Heart left ventricle (tissue), 16 donors: ENCODE measurements around the gene A2M. TPM values are rescaled to one million over a fixed set of nuclear protein-coding genes. Genes with fewer than 3 reads are reported as not detected.

ENCODE experiments used
- ATAC-seq, 4 donors: fragments of 200-7000 bp; cut with Tn5 transposase; one replicate each; pipeline ENCODE4 v1.9.1; 2020 to 2022; ENCODE audit warnings: moderate library complexity in 4 of 4, mild to moderate bottlenecking in 3 of 4, moderate number of reproducible peaks in 1 of 4
- DNase-seq, 5 donors: peaks; one replicate each; pipeline ENCODE4 v3.0.0-alpha.2; 2020
- H3K27ac ChIP-seq, 12 donors: fragments of 200-600 bp; sonication (generic) in 4 of 12; one replicate each; pipeline versions ENCODE4 v1.5.0 to v1.8.0; 2016 to 2022; ENCODE audit warnings: mild to moderate bottlenecking in 2 of 12
- H3K27me3 ChIP-seq, 9 donors: fragments of 200-600 bp; sonication (generic) in 2 of 9; one replicate each; pipeline versions ENCODE4 v1.5.1 to v1.8.0; 2016 to 2022; ENCODE audit warnings: mild to moderate bottlenecking in 3 of 9
- H3K36me3 ChIP-seq, 9 donors: fragments of 200-600 bp; sonication (generic) in 2 of 9; one replicate each; pipeline versions ENCODE4 v1.5.0 to v1.8.0; 2018 to 2022; ENCODE audit warnings: mild to moderate bottlenecking in 2 of 9
- H3K4me1 ChIP-seq, 12 donors: fragments of 200-600 bp; sonication (generic) in 4 of 12; one replicate each; pipeline versions ENCODE4 v1.5.0 to v1.8.0; 2016 to 2022; ENCODE audit warnings: mild to moderate bottlenecking in 3 of 12
- H3K4me3 ChIP-seq, 12 donors: fragments of 200-600 bp; sonication (generic) in 4 of 12; one replicate each; pipeline versions ENCODE4 v1.5.0 to v1.8.0; 2017 to 2022; ENCODE audit warnings: mild to moderate bottlenecking in 9 of 12, moderate library complexity in 4 of 12
- H3K9me3 ChIP-seq, 12 donors: fragments of 200-600 bp; sonication (generic) in 4 of 12; one replicate each; pipeline versions ENCODE4 v1.5.0 to v1.8.0; 2016 to 2022; ENCODE audit warnings: mild to moderate bottlenecking in 1 of 12
- POLR2A ChIP-seq, 2 donors: fragments of 450-650 bp; IDR thresholded peaks; one replicate each; pipeline ENCODE4 v1.6.1; 2017; ENCODE audit warnings: antibody characterized with exemption in 2 of 2, mild to moderate bottlenecking in 2 of 2, moderate library complexity in 2 of 2
- WGBS, 4 donors: extraction: QIAGEN DNeasy Blood & Tissue Kit in 2 of 4; methylation state at CpG; one replicate each; pipeline versions ENCODE4 v1.1.5 to v1.1.7; 2013 to 2018; 5-methylcytosine and 5-hydroxymethylcytosine counted together
- intact Hi-C, 10 donors: fragments of 100-400 bp; cut with DNase I; formaldehyde crosslinking; loops; one replicate each; pipeline versions ENCODE4 v1.11.1 to v1.14.2; 2022
- polyA plus RNA-seq, 2 donors: library from polyadenylated mRNA; stranded (reverse); fragments of 200-250 nt; gene quantifications; one replicate each; pipeline ENCODE4 v1.2.3, GENCODE V29; 2013
- total RNA-seq, 9 donors: library from RNA; depleted of rRNA in 2 of 9; stranded (reverse); fragments of >200 nt in 2 of 9; fragmentation: NEBNext Ultra II Directional in 3 of 9; extraction: Animal tissue kit (Norgen Biotek cat#: 25700) in 3 of 9; gene quantifications; one replicate each; pipeline versions ENCODE4 v1.1.0 to v1.2.4, GENCODE V29; 2016 to 2023
- TF ChIP-seq, protein P1 (sequence below), 12 donors: fragments of 200-600 bp; sonication (generic) in 4 of 12; IDR thresholded peaks; one replicate each; pipeline versions ENCODE4 v1.5.0 to v1.8.0; 2018 to 2022; ENCODE audit warnings: antibody characterized with exemption in 12 of 12, mild to moderate bottlenecking in 5 of 12
- donor health status: ischemic (EF 13 %, LVEDD 7.1; RV severe dilation, severe dysfunction).
- donor health status: healthy with polysubstance abuse.
- donor health status: DM: no; HTN: yes; CAD: no.
- donor health status: DM: no; HTN: no; CAD: no.
- donor health status: ischemic (EF 25% LVEDD 6.9; RV normal size, moderate dysfunction).
- donor health status: ischemic (EF 25% LVEDD 5.7; RV mildly dilated, moderate dysfunction).
- donor health status: healthy.
- donor health status: DM: yes; HTN: yes; CAD: no.
- donor health status: ischemic (EF 35%, LVEDD 5.7; RV mildly dilated, moderate dysfunction).
- donor health status: nonischemic (EF 11% LVEDD 7.7; RV severe dilation, severe dysfunction).
- donor health status: DM: yes; HTN: yes; CAD: no.
- donor health status: PGD.
- donor health status: ischemic (EF 29% LVEDD 5.4; RV normal size, mild dysfunction).
- donor health status: nonischemic (EF 23%, LVEDD 6.1; RV moderate dilation, normal function).

A2M gene
- total and polyA plus RNA-seq, 11 donors, result 133 to 1,706 (median 385) TPM

DNA sequence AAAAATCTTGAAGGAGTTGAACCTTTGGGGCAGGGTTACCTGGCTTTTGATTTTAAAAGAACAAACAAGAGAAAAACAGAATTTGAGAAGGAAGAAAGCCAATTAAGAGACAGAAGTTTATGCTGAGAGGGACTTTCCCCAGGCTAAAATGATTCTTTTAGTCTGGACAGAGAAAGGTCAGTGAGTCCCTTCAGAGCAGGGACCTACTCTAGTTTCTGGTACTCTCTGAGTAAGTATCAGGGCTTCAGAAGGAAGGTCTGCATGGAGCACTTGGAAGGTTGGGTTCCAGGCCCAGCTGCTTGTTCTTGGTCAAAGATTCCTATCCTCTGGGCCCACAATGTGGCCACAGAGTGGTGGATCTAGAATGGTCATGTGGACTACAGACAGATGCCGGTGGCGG lies 66.8 kb downstream of the A2M start:
- Histone ChIP-seq H3K4me1 (peaks cover 0 to 4% (median 0%) of the 10 kb centered on the region in 12 donors), H3K9me3 (no peaks in the 10 kb centered on the region), H3K36me3 (no peaks in the 10 kb centered on the region), H3K27me3 (no peaks in the 10 kb centered on the region), H3K27ac (no peak overlapping the region), H3K4me3 (no peak overlapping the region)
- intact Hi-C loops, result loop anchor here in 8 of 10 donors (5.0 to 10.0 kb wide), 7 partner anchors 134 to 507 kb away; partner anchors contain the start of genes CLEC4E (in 4 of the 8) and PHC1 (in 1 of the 8)
- 87 to 100% (median 96%) methylated on average over 2 of the region's 2 CpGs for WGBS, 4 donors
- TF ChIP-seq, protein P1, sequence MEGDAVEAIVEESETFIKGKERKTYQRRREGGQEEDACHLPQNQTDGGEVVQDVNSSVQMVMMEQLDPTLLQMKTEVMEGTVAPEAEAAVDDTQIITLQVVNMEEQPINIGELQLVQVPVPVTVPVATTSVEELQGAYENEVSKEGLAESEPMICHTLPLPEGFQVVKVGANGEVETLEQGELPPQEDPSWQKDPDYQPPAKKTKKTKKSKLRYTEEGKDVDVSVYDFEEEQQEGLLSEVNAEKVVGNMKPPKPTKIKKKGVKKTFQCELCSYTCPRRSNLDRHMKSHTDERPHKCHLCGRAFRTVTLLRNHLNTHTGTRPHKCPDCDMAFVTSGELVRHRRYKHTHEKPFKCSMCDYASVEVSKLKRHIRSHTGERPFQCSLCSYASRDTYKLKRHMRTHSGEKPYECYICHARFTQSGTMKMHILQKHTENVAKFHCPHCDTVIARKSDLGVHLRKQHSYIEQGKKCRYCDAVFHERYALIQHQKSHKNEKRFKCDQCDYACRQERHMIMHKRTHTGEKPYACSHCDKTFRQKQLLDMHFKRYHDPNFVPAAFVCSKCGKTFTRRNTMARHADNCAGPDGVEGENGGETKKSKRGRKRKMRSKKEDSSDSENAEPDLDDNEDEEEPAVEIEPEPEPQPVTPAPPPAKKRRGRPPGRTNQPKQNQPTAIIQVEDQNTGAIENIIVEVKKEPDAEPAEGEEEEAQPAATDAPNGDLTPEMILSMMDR (IDR thresholded peaks at IDR 0.05), result no peak
- TF ChIP-seq POLR2A (IDR thresholded peaks at IDR 0.05), result no peak
- DNase-seq, result no peak
- no peak for ATAC-seq

DNA sequence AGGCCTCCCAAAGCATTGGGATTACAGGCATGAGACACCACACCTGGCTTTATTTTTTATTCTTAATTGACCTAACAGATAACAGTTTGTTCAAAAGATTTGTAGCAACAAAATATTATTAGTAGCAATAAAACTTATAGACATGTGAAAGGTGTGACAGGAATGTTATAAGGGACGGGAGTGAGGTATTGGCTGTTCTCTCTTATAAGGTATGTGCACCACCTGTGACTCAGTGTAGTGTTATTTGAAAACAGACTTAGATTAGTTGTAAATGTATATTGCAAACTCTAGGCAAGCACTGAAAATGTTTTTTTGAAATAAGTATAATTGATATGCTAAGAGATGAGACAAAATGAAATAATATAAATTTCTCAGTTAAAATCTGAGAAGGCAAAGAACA lies 68.6 kb downstream of the A2M start:
- no peak for ATAC-seq
- Histone ChIP-seq H3K27me3 (no peaks in the 10 kb centered on the region), H3K4me3 (no peak overlapping the region), H3K4me1 (peaks cover 0 to 4% (median 0%) of the 10 kb centered on the region in 12 donors), H3K27ac (no peak overlapping the region), H3K36me3 (no peaks in the 10 kb centered on the region), H3K9me3 (no peaks in the 10 kb centered on the region)
- no peak for DNase-seq
- 85 to 95% (median 94%) methylated on average over 1 of the region's 1 CpG for WGBS, 4 donors
- TF ChIP-seq, protein P1 (IDR thresholded peaks at IDR 0.05), result no peak
- TF ChIP-seq POLR2A (IDR thresholded peaks at IDR 0.05), result no peak
- intact Hi-C loops, result loop anchor here in 8 of 10 donors (5.0 to 10.0 kb wide), 7 partner anchors 132 to 505 kb away; partner anchors contain the start of genes CLEC4E (in 4 of the 8) and PHC1 (in 1 of the 8)

DNA sequence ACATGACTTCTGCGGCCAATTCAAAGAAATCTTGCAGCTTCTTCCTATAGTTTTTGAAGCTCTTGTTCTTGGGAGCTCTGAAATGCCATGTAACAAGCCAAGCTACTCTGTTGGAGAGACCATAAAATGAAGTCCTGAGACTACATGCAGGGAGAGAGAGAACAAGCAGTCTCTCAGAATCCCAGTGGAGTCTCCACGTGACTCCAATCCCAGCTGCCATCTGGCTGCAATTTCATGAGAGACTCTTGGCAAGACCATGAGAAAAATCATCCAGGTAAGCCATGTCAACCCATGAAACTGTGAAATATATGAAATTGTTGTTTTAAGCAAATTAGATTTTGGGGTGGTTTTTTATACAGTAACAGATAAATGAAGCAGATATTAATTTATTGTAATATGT lies 72.0 kb downstream of the A2M start:
- ATAC-seq (no peak), DNase-seq (no peak)
- no peak overlapping the region for H3K4me3 ChIP-seq
- WGBS, 4 donors, result 62 to 82% (median 77%) methylated on average over 2 of the region's 2 CpGs
- no peaks in the 10 kb centered on the region for H3K9me3 ChIP-seq
- H3K27ac ChIP-seq, result no peak overlapping the region
- H3K36me3 ChIP-seq, result no peaks in the 10 kb centered on the region
- intact Hi-C loops, result loop anchor here in 7 of 10 donors (5.0 to 10.0 kb wide), 7 partner anchors 129 to 499 kb away; partner anchors contain the start of genes CLEC4E (in 3 of the 7) and PHC1 (in 1 of the 7)
- no peaks in the 10 kb centered on the region for H3K27me3 ChIP-seq
- H3K4me1 ChIP-seq, result peaks cover 0 to 11% (median 4%) of the 10 kb centered on the region in 12 donors
- TF ChIP-seq POLR2A (IDR thresholded peaks at IDR 0.05), result no peak
- TF ChIP-seq, protein P1 (IDR thresholded peaks at IDR 0.05), result no peak

DNA sequence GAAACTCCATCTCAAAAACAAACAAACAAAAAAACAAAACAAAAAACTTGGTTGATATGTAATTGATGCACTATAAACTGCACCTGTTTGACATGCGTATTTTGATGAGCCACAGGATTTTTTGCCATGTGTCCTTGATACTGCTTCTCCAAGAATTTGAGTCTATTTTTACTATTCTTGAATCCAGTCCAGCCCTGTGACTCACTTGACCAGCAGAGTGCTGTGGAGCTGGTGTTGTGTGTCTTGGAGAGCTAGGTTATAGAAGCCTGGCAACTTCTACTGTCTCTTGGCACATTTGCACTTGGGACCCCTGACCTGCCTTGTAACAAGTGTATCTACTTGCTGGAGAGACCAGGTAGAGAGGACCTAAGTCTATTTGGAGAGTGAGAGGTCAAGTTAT lies 74.4 kb downstream of the A2M start:
- intact Hi-C loops, result loop anchor here in 7 of 10 donors (2.0 to 10.0 kb wide), 8 partner anchors 91 to 497 kb away; partner anchors contain the start of genes CLEC4E (in 3 of the 7) and PHC1 (in 1 of the 7)
- Histone ChIP-seq H3K4me3 (no peak overlapping the region), H3K4me1 (peaks cover 0 to 11% (median 4%) of the 10 kb centered on the region in 12 donors), H3K9me3 (no peaks in the 10 kb centered on the region), H3K27ac (peak overlapping the region in 2 of 12 donors; percentile 33 to 44), H3K36me3 (no peaks in the 10 kb centered on the region), H3K27me3 (no peaks in the 10 kb centered on the region)
- WGBS, 4 donors, result 43 to 54% (median 47%) methylated on average over 1 of the region's 1 CpG
- no peak for TF ChIP-seq POLR2A (IDR thresholded peaks at IDR 0.05)
- TF ChIP-seq, protein P1 (IDR thresholded peaks at IDR 0.05), result no peak
- ATAC-seq, result peak; percentile 70 to 93 (median 88)
- DNase-seq, result peak in 3 of 5 donors; percentile 24 to 33 (median 27)
